GM19395 (cell line): ENCODE measurements around the gene TAF1A.

Experiments
- ATAC-seq: cut with Tn5 transposase; IDR thresholded peaks from one replicate; pipeline ENCODE4 v1.9.1; 2021; ENCODE audit warnings: mild to moderate bottlenecking, moderate library complexity; ENCODE audit not compliant: unreplicated experiment

Gene TAF1A

GRCh38 chr1:222540598-222540995 lies 49.1 kb downstream of the TAF1A start:
- ATAC-seq: no peak

GRCh38 chr1:222539951-222540597 lies 49.7 kb downstream of the TAF1A start:
- ATAC-seq: no peak

- no peak for ATAC-seq
Measured at GRCh38 chr1:222535455-222535854, 54.3 kb downstream of the TAF1A start.

GRCh38 chr1:222530852-222531251 lies 58.9 kb downstream of the TAF1A start:
- ATAC-seq: no peak

GRCh38 chr1:222529916-222530315 lies 59.8 kb downstream of the TAF1A start:
- no peak for ATAC-seq

- ATAC-seq: no peak
Measured at GRCh38 chr1:222529181-222529580, 60.6 kb downstream of the TAF1A start.

GRCh38 chr1:222525951-222526350 lies 63.8 kb downstream of the TAF1A start:
- no peak for ATAC-seq

GRCh38 chr1:222523852-222524251 lies 65.9 kb downstream of the TAF1A start:
- no peak for ATAC-seq

- no peak for ATAC-seq
Measured at GRCh38 chr1:222522105-222522915, 67.4 kb downstream of the TAF1A start.

GRCh38 chr1:222521299-222522104 lies 68.2 kb downstream of the TAF1A start:
- ATAC-seq: no peak
